Gastrocnemius medialis (tissue), 4 donors: ENCODE measurements around the gene PBRM1.

Source experiments
- POLR2A ChIP-seq, 2 donors: fragments of 450-650 bp; IDR thresholded peaks; one replicate each; pipeline ENCODE4 v1.6.1; 2017; ENCODE audit warnings: antibody characterized with exemption in 2 of 2, mild to moderate bottlenecking in 2 of 2, moderate library complexity in 2 of 2
- TF ChIP-seq, protein P1 (sequence below), 5 experiments: fragments of 450-650 bp in 3 of 5; fragments of 200-600 bp in 2 of 5; sonication (generic) in 2 of 5; IDR thresholded peaks in 4 of 5; conservative IDR thresholded peaks in 1 of 5; 1 replicate in 4 of 5; 2 replicates in 1 of 5; pipeline ENCODE4 v1.5.1; 2016 to 2019; ENCODE audit warnings: antibody characterized with exemption in 5 of 5, mild to moderate bottlenecking in 3 of 5, moderate library complexity in 3 of 5

DNA sequence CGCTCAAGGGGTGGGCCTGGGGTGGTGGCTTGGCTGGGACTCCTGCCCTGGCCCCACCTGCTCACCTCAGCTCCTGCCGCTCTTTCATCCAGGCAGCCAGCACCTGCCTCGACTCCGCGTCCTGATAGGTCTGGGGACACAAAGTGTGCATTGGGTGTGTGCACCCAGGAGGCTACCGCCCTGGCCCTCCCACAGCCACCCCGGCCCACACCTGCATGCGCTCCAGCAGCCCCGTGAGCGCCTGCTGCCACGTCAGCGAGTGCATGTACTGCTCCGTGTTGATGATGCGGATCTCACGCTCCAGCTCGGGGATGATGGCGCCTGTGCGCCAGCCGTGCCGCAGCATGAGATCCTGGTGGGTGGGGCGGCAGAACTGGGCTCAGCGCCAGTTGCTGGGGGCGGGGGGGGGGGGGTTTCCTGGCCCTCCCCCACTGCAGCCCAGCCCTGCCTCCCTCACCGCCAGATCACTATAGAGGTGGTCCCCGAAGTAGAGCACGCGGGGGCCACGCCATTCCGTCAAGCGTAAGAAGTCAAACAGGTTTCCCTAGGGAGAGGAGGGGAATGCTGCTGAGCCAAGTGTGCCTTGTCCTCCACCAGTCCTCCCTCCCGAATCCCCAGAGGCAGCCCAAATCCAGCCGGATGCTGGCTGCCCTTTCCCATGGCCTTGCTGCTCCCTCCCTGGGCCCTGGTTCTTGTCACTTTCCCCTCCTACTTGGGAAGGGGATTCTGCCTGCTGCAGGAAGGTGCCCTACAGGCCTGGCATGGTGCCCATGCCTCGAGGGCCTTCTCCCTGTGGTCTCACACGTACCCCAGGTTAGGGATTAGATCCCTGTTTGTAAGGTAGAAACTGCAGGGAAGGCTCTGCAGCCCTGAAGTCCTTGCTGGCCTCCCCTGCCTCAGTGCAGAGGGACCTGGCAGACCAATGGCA lies 160.7 kb downstream of the PBRM1 start:
- no peak for TF ChIP-seq POLR2A (IDR thresholded peaks at IDR 0.05)
- TF ChIP-seq, protein P1, sequence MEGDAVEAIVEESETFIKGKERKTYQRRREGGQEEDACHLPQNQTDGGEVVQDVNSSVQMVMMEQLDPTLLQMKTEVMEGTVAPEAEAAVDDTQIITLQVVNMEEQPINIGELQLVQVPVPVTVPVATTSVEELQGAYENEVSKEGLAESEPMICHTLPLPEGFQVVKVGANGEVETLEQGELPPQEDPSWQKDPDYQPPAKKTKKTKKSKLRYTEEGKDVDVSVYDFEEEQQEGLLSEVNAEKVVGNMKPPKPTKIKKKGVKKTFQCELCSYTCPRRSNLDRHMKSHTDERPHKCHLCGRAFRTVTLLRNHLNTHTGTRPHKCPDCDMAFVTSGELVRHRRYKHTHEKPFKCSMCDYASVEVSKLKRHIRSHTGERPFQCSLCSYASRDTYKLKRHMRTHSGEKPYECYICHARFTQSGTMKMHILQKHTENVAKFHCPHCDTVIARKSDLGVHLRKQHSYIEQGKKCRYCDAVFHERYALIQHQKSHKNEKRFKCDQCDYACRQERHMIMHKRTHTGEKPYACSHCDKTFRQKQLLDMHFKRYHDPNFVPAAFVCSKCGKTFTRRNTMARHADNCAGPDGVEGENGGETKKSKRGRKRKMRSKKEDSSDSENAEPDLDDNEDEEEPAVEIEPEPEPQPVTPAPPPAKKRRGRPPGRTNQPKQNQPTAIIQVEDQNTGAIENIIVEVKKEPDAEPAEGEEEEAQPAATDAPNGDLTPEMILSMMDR (IDR thresholded peaks at IDR 0.05 in 4 of 5, conservative IDR thresholded peaks at IDR 0.05 in 1 of 5) = no peak
